ENCODE data around the gene TSPEAR. TPM values are rescaled to one million over a fixed set of nuclear protein-coding genes. Genes with fewer than 3 reads are reported as not detected.

The TSPEAR gene
- total and polyA plus RNA-seq, 2 of the 13 experiments (the other 11 are each of a cell fraction or from before 2014, with no cell fraction given) = 0.07 to 0.32 TPM

- Histone ChIP-seq H4K20me1 (ENCODE audit: insufficient read depth, low read length) (no peaks in the 10 kb centered on the region), H3K9ac (ENCODE audit: insufficient read depth, low read depth, low read length) (no peak overlapping the region), H3K4me1 (ENCODE audit: insufficient read depth, low read length) (peaks cover 51% of the 10 kb centered on the region), H3K4me3 (replicated peaks in 1 of 3; ENCODE audit: insufficient read depth in 1 of 3, low read depth in 2 of 3, low read length in 3 of 3) (no peak overlapping the region), H3K4me2 (ENCODE audit: low read depth, low read length) (no peak overlapping the region; the same call in 1 of the 2 replicates), H3K79me2 (ENCODE audit: insufficient read depth, low read length) (no peaks in the 10 kb centered on the region), H3K27me3 (ENCODE audit: control insufficient read depth in 1 of 2, insufficient read depth in 2 of 2, low read length in 2 of 2) (peaks cover 0 to 2% of the 10 kb centered on the region in 2 experiments; a peak in 1 of 5 replicates), H3K27ac (ENCODE audit: extremely low read length, insufficient read depth, low read length) (no peak overlapping the region), H3K36me3 (replicated peaks in 1 of 2; ENCODE audit: control insufficient read depth in 1 of 2, insufficient read depth in 2 of 2, low read length in 2 of 2) (no peaks in the 10 kb centered on the region), H3K9me3 (ENCODE audit: low read length) (peaks cover 16% of the 10 kb centered on the region), H2AFZ (ENCODE audit: low read length) (no peak overlapping the region)
- in situ Hi-C loops (cut with HindIII; ENCODE audit: extremely low pct_ligation_motif_present, low pct_unique_long_range_greater_than_20kb) (no loop called here), intact Hi-C loops (cut with micrococcal nuclease; ENCODE audit: unreplicated experiment) (loop anchor here (10.0 kb wide), 1 partner anchor 60 kb away; the partner anchor contains the start of gene KRTAP10-10)
- CTCF ChIA-PET (ENCODE audit: low intra/inter-chr PET ratio, low total read pairs) = no interaction called here
- BruUV-seq (replicated peaks) = no TSS peak
- DNase-seq (ENCODE audit: low spot score) (no peak), FAIRE-seq (no peak), ATAC-seq (no peak)
- WGBS (ENCODE audit: low lambda C conversion rate) = 30% methylated on average over 6 of the region's 8 CpGs
- POLR2A ChIA-PET = no interaction called here
- TF ChIP-seq ZNF446 (CRISPR knock-in tag; IDR thresholded peaks at IDR 0.05) = no peak
- TF ChIP-seq THAP11 (CRISPR knock-in tag; IDR thresholded peaks at IDR 0.05) = no peak
- no peak for TF ChIP-seq SPEN (CRISPR knock-in tag; IDR thresholded peaks at IDR 0.05; ENCODE audit: low read depth)
- no peak for TF ChIP-seq ZNF263 (CRISPR knock-in tag; IDR thresholded peaks at IDR 0.05)
- TF ChIP-seq ZNF34 (CRISPR knock-in tag; IDR thresholded peaks at IDR 0.05; ENCODE audit: borderline replicate concordance) = no peak
- TF ChIP-seq ATM (IDR thresholded peaks at IDR 0.05; ENCODE audit: borderline replicate concordance) = no peak
- TF ChIP-seq ZBTB21 (CRISPR knock-in tag; IDR thresholded peaks at IDR 0.05) = no peak
- TF ChIP-seq ARID5B (CRISPR knock-in tag; IDR thresholded peaks at IDR 0.05) = no peak
- no peak for TF ChIP-seq KDM5B (CRISPR knock-in tag; IDR thresholded peaks at IDR 0.05; ENCODE audit: borderline replicate concordance)
- TF ChIP-seq, protein P1, sequence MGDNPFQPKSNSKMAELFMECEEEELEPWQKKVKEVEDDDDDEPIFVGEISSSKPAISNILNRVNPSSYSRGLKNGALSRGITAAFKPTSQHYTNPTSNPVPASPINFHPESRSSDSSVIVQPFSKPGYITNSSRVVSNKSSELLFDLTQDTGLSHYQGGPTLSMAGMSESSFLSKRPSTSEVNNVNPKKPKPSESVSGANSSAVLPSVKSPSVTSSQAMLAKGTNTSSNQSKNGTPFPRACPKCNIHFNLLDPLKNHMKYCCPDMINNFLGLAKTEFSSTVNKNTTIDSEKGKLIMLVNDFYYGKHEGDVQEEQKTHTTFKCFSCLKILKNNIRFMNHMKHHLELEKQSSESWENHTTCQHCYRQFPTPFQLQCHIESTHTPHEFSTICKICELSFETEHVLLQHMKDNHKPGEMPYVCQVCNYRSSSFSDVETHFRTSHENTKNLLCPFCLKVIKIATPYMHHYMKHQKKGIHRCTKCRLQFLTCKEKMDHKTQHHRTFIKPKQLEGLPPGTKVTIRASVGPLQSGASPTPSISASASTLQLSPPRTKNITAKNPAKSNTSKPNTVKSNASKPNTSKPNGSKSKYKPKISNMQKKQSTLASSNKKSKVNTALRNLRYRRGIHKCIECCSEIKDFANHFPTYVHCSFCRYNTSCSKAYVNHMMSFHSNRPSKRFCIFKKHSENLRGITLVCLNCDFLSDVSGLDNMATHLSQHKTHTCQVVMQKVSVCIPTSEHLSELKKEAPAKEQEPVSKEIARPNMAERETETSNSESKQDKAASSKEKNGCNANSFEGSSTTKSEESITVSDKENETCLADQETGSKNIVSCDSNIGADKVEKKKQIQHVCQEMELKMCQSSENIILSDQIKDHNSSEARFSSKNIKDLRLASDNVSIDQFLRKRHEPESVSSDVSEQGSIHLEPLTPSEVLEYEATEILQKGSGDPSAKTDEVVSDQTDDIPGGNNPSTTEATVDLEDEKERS (CRISPR knock-in tag; IDR thresholded peaks at IDR 0.05) = no peak
- no peak for TF ChIP-seq ZBTB8A (CRISPR knock-in tag; IDR thresholded peaks at IDR 0.05; ENCODE audit: borderline replicate concordance, low read depth)
These were observed 16.2 kb downstream of the TSPEAR start for GRCh38 chr21:44695184-44695583.
